Neural crest cell (in vitro differentiated cells): ENCODE measurements around the gene LIPA. TPM values are rescaled to one million over a fixed set of nuclear protein-coding genes. Genes with fewer than 3 reads are reported as not detected.

ENCODE experiments used
- DNase-seq: peaks from one replicate; pipeline ENCODE4 v3.0.0; 2021; ENCODE audit warnings: low read depth, mixed read lengths, low spot score
- H3K27ac Mint-ChIP-seq: one replicate; pipeline ENCODE4 v1.8.0; 2021; ENCODE audit warnings: mild to moderate bottlenecking, mixed read lengths; ENCODE audit not compliant: unreplicated experiment
- H3K27me3 Mint-ChIP-seq: 2 replicates; pipeline ENCODE4 v1.8.0; 2021; ENCODE audit warnings: low read depth, mild to moderate bottlenecking, mixed read lengths
- H3K36me3 Mint-ChIP-seq: 2 replicates; pipeline ENCODE4 v1.8.0; 2021; ENCODE audit warnings: low read depth, mild to moderate bottlenecking, mixed read lengths
- H3K4me1 Mint-ChIP-seq: 2 replicates; pipeline ENCODE4 v1.8.0; 2021; ENCODE audit warnings: mixed read lengths
- H3K4me3 Mint-ChIP-seq: one replicate; pipeline ENCODE4 v1.8.0; 2021; ENCODE audit warnings: mild to moderate bottlenecking, mixed read lengths
- H3K9me3 Mint-ChIP-seq: 2 replicates; pipeline ENCODE4 v1.8.0; 2021; ENCODE audit warnings: mixed read lengths
- CTCF ChIP-seq: fragments of 200-600 bp; sonication (generic); conservative IDR thresholded peaks from 2 replicates; pipeline ENCODE4 v1.5.0; 2021; ENCODE audit warnings: antibody characterized with exemption, mild to moderate bottlenecking
- total RNA-seq: library from RNA; stranded (reverse); gene quantifications from 2 replicates; pipeline ENCODE4 v1.2.1, GENCODE V29; 2021

The LIPA gene
- total RNA-seq, 1 donor from 2014 or later, result 38.1 TPM

GRCh38 chr10:89164080-89164479 lies 87.5 kb downstream of the LIPA start:
- H3K27ac Mint-ChIP-seq, result no peak overlapping the region
- peaks cover 5% of the 10 kb centered on the region for H3K27me3 Mint-ChIP-seq
- no peak overlapping the region for H3K4me3 Mint-ChIP-seq
- H3K9me3 Mint-ChIP-seq, result no peaks in the 10 kb centered on the region
- no peaks in the 10 kb centered on the region for H3K36me3 Mint-ChIP-seq
- DNase-seq, result no peak
- no peak for TF ChIP-seq CTCF
- no peaks in the 10 kb centered on the region for H3K4me1 Mint-ChIP-seq

Other genes with a start within 250 kb of the LIPA start
- not detected in 2 replicates for gene CH25H, start 44.5 kb downstream of the LIPA start, total RNA-seq
- gene IFIT2, start 50.3 kb upstream of the LIPA start, total RNA-seq, result 0.09 and 0.12 TPM in 2 replicates
- 1.3 and 1.8 TPM in 2 replicates for gene IFIT3, start 76.2 kb upstream of the LIPA start, total RNA-seq
- gene IFIT1B, start 126.3 kb upstream of the LIPA start, total RNA-seq, result not detected in 2 replicates
- 2.2 and 2.4 TPM in 2 replicates for gene IFIT1, start 140.8 kb upstream of the LIPA start, total RNA-seq
- 12.9 and 13.9 TPM in 2 replicates for gene IFIT5, start 162.8 kb upstream of the LIPA start, total RNA-seq